Liver (tissue), 9 donors: ENCODE results near the gene IL36B. TPM values are rescaled to one million over a fixed set of nuclear protein-coding genes. Genes with fewer than 3 reads are reported as not detected.

Experiments
- DNase-seq: peaks from one replicate; pipeline ENCODE4 v3.0.0-alpha.2; 2017; ENCODE audit warnings: low spot score
- H3K27ac ChIP-seq, 2 donors: one replicate each; pipeline ENCODE4 v1.7.0; 2013; ENCODE audit warnings: inconsistent platforms in 2 of 2, low read length in 2 of 2, control low read depth in 1 of 2, low read depth in 1 of 2, mild to moderate bottlenecking in 1 of 2
- H3K27me3 ChIP-seq, 4 donors: one replicate each; pipeline versions ENCODE4 v1.6.1 to v1.7.0; 2013; ENCODE audit warnings: low read length in 3 of 4, inconsistent platforms in 1 of 4, mild to moderate bottlenecking in 1 of 4, moderate library complexity in 1 of 4; ENCODE audit not compliant: control insufficient read depth in 4 of 4, insufficient read depth in 4 of 4
- H3K36me3 ChIP-seq, 4 donors: one replicate each; pipeline versions ENCODE4 v1.6.1 to v1.7.0; 2013; ENCODE audit warnings: low read length in 3 of 4, mild to moderate bottlenecking in 3 of 4, low read depth in 1 of 4, moderate library complexity in 1 of 4; ENCODE audit not compliant: control insufficient read depth in 4 of 4, insufficient read depth in 3 of 4
- H3K4me1 ChIP-seq, 4 donors: one replicate each; pipeline versions ENCODE4 v1.6.1 to v1.7.0; 2013; ENCODE audit warnings: low read length in 3 of 4, mild to moderate bottlenecking in 3 of 4, moderate library complexity in 1 of 4; ENCODE audit not compliant: control insufficient read depth in 4 of 4, insufficient read depth in 4 of 4
- H3K4me3 ChIP-seq, 3 donors: one replicate each; pipeline versions ENCODE4 v1.6.1 to v1.7.0; 2013; ENCODE audit warnings: low read length in 3 of 3, control low read depth in 1 of 3, low read depth in 1 of 3, mild to moderate bottlenecking in 1 of 3
- H3K9ac ChIP-seq, 2 donors: one replicate each; pipeline ENCODE4 v1.7.0; 2013; ENCODE audit warnings: low read length in 2 of 2, mild to moderate bottlenecking in 2 of 2, moderate library complexity in 2 of 2, control low read depth in 1 of 2, low read depth in 1 of 2
- H3K9me3 ChIP-seq, 4 donors: one replicate each; pipeline versions ENCODE4 v1.6.1 to v1.7.0; 2013; ENCODE audit warnings: low read length in 3 of 4; ENCODE audit not compliant: control insufficient read depth in 4 of 4
- ATF3 ChIP-seq: IDR thresholded peaks from 2 replicates; pipeline ENCODE4 v1.6.1; 2016; ENCODE audit warnings: antibody characterized with exemption
- CTCF ChIP-seq: fragments of 150-350 bp; IDR thresholded peaks from 2 replicates; pipeline ENCODE4 v1.5.1; 2017; ENCODE audit warnings: improper control_type of control experiment, low read depth, low read length; ENCODE audit not compliant: missing input control
- EGR1 ChIP-seq, 2 donors: IDR thresholded peaks; 2 replicates each; pipeline ENCODE4 v1.6.1; 2016 to 2018; ENCODE audit warnings: antibody characterized with exemption in 2 of 2, low read depth in 2 of 2
- FOXA1 ChIP-seq: IDR thresholded peaks from 2 replicates; pipeline ENCODE4 v1.6.1; 2016; ENCODE audit warnings: antibody characterized with exemption
- FOXA2 ChIP-seq: IDR thresholded peaks from 2 replicates; pipeline ENCODE4 v1.6.1; 2016; ENCODE audit warnings: antibody characterized with exemption
- GABPA ChIP-seq, 2 donors: IDR thresholded peaks in 1 of 2; conservative IDR thresholded peaks in 1 of 2; 2 replicates each; pipeline ENCODE4 v1.6.1; 2016; ENCODE audit warnings: antibody characterized with exemption in 2 of 2, mild to moderate bottlenecking in 1 of 2, moderate library complexity in 1 of 2
- HNF4A ChIP-seq, 2 donors: conservative IDR thresholded peaks; 2 replicates each; pipeline ENCODE4 v1.6.1; 2016; ENCODE audit warnings: antibody characterized with exemption in 2 of 2, mild to moderate bottlenecking in 2 of 2
- HNF4G ChIP-seq: IDR thresholded peaks from 2 replicates; pipeline ENCODE4 v1.6.1; 2016; ENCODE audit warnings: antibody characterized with exemption
- JUND ChIP-seq, 2 donors: IDR thresholded peaks; 2 replicates each; pipeline ENCODE4 v1.6.1; 2016; ENCODE audit warnings: antibody characterized with exemption in 2 of 2
- MAX ChIP-seq: IDR thresholded peaks from 2 replicates; pipeline ENCODE4 v1.6.1; 2016; ENCODE audit warnings: antibody characterized with exemption
- NR2F2 ChIP-seq: IDR thresholded peaks from 2 replicates; pipeline ENCODE4 v1.6.1; 2016; ENCODE audit warnings: antibody characterized with exemption
- RAD21 ChIP-seq, 2 donors: IDR thresholded peaks; 2 replicates each; pipeline ENCODE4 v1.6.1; 2016; ENCODE audit warnings: antibody characterized with exemption in 2 of 2, mild to moderate bottlenecking in 2 of 2
- REST ChIP-seq: IDR thresholded peaks from 2 replicates; pipeline ENCODE4 v1.6.1; 2016; ENCODE audit warnings: antibody characterized with exemption, mild to moderate bottlenecking
- RXRA ChIP-seq, 2 donors: IDR thresholded peaks; 2 replicates each; pipeline ENCODE4 v1.6.1; 2017 to 2018; ENCODE audit warnings: antibody characterized with exemption in 2 of 2, mild to moderate bottlenecking in 1 of 2
- SP1 ChIP-seq: IDR thresholded peaks from 2 replicates; pipeline ENCODE4 v1.6.1; 2018; ENCODE audit warnings: antibody characterized with exemption, mild to moderate bottlenecking
- TAF1 ChIP-seq: conservative IDR thresholded peaks from 2 replicates; pipeline ENCODE4 v1.6.1; 2016; ENCODE audit warnings: antibody characterized with exemption, mild to moderate bottlenecking
- YY1 ChIP-seq: IDR thresholded peaks from 2 replicates; pipeline ENCODE4 v1.6.1; 2016; ENCODE audit warnings: antibody characterized with exemption, mild to moderate bottlenecking
- ZBTB33 ChIP-seq: IDR thresholded peaks from 2 replicates; pipeline ENCODE4 v1.6.1; 2016; ENCODE audit warnings: antibody characterized with exemption
- WGBS: extraction: QIAGEN DNeasy Blood & Tissue Kit; methylation state at CpG from one replicate; pipeline ENCODE4 v1.1.7; 2013; 5-methylcytosine and 5-hydroxymethylcytosine counted together
- polyA plus RNA-seq, 2 donors: library from polyadenylated mRNA; stranded (reverse) in 1 of 2; unstranded in 1 of 2; fragments of 200-250 nt in 1 of 2; fragments of >200 nt in 1 of 2; fragmentation: Nextera tagmentation in 1 of 2; extraction: Ambion mirVana in 1 of 2; gene quantifications; one replicate each; pipeline versions ENCODE4 v1.2.1 to v1.2.3, GENCODE V29; 2013 to 2015
- total RNA-seq, 2 donors: library from RNA; depleted of rRNA; stranded (reverse); fragments of >200 nt; gene quantifications; one replicate each; pipeline ENCODE4 v1.2.3, GENCODE V29; 2014
- donor health status: healthy.
- donor health status: healthy.
- donor health status: healthy.
- donor health status: healthy.
- donor health status: healthy.

Gene IL36B
- total and polyA plus RNA-seq, 4 donors, result not detected

- Histone ChIP-seq H3K4me1 (no peaks in the 10 kb centered on the region), H3K9me3 (peaks cover 2 to 16% (median 6%) of the 10 kb centered on the region in 4 donors), H3K9ac (no peak overlapping the region), H3K36me3 (no peaks in the 10 kb centered on the region), H3K27me3 (no peaks in the 10 kb centered on the region), H3K27ac (no peak overlapping the region), H3K4me3 (no peak overlapping the region)
- TF ChIP-seq YY1 (no peak), NR2F2 (no peak), EGR1 (IDR thresholded peaks at IDR 0.05; ENCODE audit: low read depth in 2 of 2) (no peak), HNF4A (conservative IDR thresholded peaks at IDR 0.05) (no peak), RXRA (IDR thresholded peaks at IDR 0.05) (no peak), SP1 (no peak), FOXA1 (no peak)
- 83% methylated on average over 2 of the region's 2 CpGs for WGBS
- DNase-seq, result no peak
Observed at GRCh38 chr2:113002677-113003076, 50.0 kb downstream of the IL36B start.

GRCh38 chr2:113000436-113000835, 52.2 kb downstream of the IL36B start:
- 73% methylated on average over 1 of the region's 1 CpG for WGBS
- Histone ChIP-seq H3K4me1 (no peaks in the 10 kb centered on the region), H3K27me3 (no peaks in the 10 kb centered on the region), H3K9ac (no peak overlapping the region), H3K9me3 (peaks cover 2 to 16% (median 6%) of the 10 kb centered on the region in 4 donors), H3K27ac (no peak overlapping the region), H3K36me3 (no peaks in the 10 kb centered on the region), H3K4me3 (no peak overlapping the region)
- no peak for DNase-seq
- TF ChIP-seq JUND (IDR thresholded peaks at IDR 0.05) (no peak), GABPA (IDR thresholded peaks at IDR 0.05 in 1 of 2, conservative IDR thresholded peaks at IDR 0.05 in 1 of 2) (no peak), ATF3 (no peak), FOXA1 (no peak), EGR1 (IDR thresholded peaks at IDR 0.05; ENCODE audit: low read depth in 2 of 2) (no peak), RXRA (IDR thresholded peaks at IDR 0.05) (no peak), FOXA2 (no peak), NR2F2 (no peak), YY1 (no peak), HNF4G (no peak), HNF4A (conservative IDR thresholded peaks at IDR 0.05) (no peak), RAD21 (IDR thresholded peaks at IDR 0.05) (no peak), REST (no peak), TAF1 (no peak), MAX (no peak), SP1 (no peak), CTCF (no peak), ZBTB33 (no peak)
